Measurements from ENCODE around the gene PKNOX2.

PKNOX2 gene

DNA sequence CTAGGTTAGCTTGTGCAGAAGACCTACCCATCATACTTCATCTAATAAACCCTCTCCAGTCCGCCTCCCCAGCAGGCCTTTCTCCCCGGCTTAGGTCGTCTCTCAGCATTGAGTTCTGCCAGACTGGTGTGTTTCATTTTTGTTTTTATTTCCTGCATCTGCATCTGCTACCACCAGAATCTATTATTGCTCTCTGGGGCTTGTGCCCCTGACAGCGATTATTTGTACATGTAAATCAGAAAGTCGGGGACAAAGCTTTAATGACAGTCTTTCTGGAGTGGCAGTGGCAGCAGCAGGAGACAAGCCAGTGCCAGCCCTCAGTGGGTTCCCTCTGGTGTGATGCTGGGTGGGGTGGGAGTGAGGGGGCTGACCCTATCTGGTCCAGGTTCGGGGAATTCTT lies 127.5 kb downstream of the PKNOX2 start:
- DNase-seq = no peak

- no peak for DNase-seq
Measured at GRCh38 chr11:125293596-125293995, 129.0 kb downstream of the PKNOX2 start.

DNA sequence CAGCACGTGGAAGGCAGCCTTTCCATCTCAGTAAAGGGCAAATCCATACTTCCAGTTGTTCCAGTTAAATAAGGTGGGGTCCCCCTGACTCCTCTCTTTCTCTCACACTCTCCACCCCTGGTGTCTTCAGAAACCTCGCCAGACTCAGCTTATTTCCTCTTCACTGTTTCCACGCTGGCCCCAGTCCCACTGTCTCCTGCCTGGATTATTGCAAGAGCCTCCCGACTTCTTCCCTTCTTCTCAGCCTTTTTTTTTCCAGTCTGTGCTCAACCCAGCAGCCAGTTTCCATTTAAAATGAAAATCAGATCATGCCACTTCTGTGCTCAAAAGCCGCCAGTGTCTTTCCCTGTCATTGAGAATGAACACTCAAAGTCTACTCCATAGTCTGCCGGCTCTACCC lies 131.4 kb downstream of the PKNOX2 start:
- DNase-seq = no peak

DNA sequence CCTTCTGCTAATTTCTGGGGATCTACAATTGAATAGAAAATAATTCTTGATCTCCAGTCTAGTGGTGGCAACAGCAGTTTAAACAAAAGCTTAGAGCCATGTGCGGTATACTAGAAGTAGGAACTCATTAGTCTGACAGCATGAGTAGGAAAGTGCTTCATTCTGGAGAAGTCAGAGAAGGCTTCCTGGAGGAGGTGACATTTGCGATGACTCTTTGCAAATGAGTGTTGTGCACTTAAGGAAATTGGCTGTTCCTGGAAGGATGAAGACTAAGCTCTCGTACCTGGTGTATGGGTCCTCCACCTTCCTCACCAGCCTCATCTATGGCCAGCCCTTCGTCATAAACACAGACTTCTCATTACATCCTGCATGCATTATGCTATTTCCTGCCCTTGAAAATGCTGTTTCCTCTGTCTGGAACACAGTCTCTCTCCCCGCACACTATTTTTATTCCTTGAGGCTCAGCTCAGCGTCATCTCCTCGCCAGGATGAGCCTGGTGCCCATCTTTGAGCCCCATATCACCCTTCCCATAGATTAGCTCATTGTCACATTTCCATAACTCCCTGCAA lies 132.9 kb downstream of the PKNOX2 start:
- DNase-seq = no peak

DNA sequence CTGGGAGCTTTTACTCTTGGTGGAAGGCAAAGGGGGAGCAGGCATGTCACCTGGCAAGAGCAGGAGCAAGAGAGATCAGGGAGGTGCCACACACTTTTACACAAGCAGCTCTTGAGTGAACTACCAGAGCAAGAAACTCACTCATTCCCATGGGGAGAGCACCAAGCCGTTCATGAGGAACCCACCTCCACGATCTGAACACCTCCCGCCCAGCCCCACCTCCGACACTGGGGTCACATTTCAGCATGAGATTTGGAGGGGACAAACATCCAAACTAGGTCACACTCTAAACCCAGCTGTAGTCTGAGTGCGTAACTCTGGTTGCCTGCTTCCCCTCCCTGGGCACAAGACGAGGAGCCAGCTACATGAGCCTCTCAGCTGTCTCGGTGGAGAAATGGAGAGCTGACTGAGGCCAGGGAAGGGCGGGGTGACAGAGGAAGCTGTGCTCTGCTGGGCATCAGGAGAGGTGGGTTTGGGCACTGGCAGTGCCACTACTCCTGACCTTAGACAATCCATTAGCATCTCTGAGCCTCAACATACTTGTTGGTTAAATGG lies 134.6 kb downstream of the PKNOX2 start:
- DNase-seq = no peak

- DNase-seq = no peak
Measured at GRCh38 chr11:125299821-125300220, 135.3 kb downstream of the PKNOX2 start.

DNA sequence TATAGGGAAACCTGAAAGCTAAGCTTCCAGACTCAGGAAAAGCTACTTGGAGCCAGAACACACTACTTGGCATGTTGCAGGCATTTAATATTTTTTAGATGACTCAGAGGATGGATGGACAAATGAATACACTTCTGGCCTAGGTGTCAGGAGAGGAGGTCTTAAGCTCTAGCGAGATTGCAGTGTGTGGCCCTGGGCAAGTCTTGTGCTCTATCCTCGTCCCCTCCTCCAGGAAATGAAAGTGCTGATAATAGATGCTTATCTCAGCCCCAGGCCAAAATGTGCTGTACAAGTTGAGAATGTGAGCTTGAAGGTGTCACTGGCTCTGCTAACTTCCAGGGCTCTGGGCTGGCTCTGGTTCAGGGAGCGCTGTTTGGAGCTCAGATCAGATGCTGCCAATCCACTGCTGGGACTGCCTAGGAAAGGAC lies 136.3 kb downstream of the PKNOX2 start:
- DNase-seq = no peak

DNA sequence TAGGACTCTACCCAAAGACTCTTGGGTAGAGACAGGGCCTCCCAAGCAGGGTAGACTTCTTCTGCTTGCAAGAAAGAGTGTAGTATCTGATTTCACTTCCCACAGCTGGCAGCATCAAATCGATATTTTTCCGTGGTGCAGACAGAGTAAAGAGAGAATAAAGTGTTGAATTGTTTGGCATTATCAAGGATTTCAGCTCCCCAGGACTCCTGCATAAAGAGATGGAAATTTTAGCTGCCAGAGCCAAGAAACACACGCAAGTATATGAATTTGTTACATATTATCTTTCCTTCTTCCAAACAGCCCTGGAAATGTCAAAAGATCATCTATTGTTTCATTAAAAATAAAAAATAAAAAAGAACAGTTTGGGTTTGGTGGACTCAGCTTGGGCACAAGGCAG lies 136.8 kb downstream of the PKNOX2 start:
- no peak for DNase-seq

GRCh38 chr11:125303186-125303585 lies 138.6 kb downstream of the PKNOX2 start:
- no peak for DNase-seq

DNA sequence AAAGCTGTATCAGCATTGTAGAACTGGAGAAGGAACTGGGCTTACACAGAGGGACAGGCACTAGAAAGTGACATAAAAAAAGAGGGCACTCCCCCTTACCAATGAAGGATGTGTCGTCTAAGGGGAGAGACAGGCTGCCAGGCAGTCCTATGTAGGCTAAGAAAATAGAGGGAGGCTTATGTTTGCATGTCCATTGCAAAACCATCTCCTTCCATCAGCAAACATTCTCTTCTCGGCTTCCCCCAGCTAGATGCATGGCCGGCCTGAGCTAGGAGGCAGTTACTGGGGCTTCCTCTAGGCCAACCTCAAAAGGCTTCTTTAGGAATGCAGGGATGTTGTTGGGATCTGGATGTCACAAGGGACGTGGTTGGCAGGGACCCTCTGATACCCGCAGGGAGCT lies 139.1 kb downstream of the PKNOX2 start:
- DNase-seq = no peak

DNA sequence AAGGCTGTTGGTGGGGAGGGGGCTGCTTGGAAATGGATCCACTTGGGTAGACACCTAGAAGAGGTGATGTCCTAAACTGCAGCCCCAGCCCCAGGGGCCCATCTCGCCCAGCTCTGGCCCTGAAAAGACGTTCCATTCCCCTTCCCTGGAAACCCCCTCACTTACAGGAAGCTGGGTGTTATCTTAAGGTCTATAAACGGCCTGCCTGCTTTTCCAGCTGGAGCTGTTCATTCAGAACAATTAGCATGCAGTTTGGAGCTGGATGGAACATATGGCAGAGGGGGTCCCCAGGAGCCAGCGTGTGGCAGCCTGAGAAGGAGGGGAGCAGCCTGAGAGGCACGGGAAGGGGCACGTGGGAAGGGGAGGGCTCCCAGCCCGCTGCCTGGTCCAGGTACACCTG lies 139.6 kb downstream of the PKNOX2 start:
- DNase-seq = no peak

DNA sequence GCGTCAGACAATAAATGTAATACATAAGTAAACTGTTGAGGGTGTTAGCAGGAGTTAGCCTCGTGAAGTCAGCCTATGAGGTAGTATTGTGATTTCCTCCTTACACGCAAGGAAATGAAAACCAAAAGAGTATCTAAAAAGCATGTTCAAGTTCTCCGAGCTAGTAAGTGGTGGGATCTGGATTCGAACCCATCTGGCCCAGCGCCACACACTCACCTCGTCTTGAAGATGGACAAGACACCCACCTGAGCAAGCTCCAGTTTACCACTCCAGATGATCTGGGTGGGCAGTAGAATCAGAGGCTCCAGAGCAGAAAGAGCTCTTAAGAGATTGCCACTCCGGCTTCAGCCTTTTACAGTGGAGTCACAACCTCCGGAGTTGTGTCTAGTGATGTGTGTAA lies 140.3 kb downstream of the PKNOX2 start:
- DNase-seq = no peak

DNA sequence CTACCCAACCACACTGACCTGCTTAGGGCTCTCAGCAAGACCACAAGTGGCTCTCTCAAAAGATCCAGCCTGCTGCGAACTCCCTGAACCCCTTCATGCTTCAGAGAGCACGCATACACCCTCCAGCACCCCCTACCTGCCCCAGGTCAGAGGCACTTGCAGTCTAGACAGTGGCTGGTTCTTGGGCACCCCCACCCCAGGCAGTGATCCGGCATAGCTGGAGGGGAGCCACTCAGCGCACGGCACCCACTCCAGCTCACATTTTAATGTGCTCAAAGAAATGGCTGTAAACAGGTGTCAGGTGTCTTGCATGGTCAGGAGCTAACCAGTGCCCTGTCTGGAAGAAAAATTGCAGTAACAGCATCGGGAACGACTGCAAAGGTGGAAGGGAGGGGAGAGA lies 140.8 kb downstream of the PKNOX2 start:
- no peak for DNase-seq

- no peak for DNase-seq
Measured at GRCh38 chr11:125306476-125306875, 141.9 kb downstream of the PKNOX2 start.

- DNase-seq = no peak
Measured at GRCh38 chr11:125308246-125308645, 143.7 kb downstream of the PKNOX2 start.

GRCh38 chr11:125312391-125312790 lies 147.8 kb downstream of the PKNOX2 start:
- no peak for DNase-seq

DNA sequence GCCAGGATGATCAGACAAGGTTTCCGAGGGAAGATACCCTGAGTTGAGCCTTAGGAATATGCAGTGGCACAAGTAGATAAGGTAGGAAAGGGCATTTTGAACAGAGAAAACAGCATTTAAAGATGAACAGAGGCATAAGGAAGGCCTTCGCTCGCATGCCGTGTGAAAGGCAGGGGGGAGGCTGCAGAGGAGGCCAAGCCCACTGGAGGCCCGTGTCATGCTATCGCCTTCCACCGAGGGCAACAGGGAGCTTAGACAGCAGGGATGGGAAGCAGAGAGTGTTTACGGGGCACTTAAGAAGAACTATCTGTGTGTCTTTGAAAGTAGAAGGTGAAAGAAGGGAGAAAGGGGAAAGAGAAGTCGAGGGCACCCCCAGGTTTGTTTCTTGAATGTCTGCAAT lies 148.3 kb downstream of the PKNOX2 start:
- no peak for DNase-seq

- DNase-seq = no peak
Measured at GRCh38 chr11:125313271-125314219, 149.0 kb downstream of the PKNOX2 start.

GRCh38 chr11:125314276-125315078 lies 149.9 kb downstream of the PKNOX2 start:
- DNase-seq = no peak

DNA sequence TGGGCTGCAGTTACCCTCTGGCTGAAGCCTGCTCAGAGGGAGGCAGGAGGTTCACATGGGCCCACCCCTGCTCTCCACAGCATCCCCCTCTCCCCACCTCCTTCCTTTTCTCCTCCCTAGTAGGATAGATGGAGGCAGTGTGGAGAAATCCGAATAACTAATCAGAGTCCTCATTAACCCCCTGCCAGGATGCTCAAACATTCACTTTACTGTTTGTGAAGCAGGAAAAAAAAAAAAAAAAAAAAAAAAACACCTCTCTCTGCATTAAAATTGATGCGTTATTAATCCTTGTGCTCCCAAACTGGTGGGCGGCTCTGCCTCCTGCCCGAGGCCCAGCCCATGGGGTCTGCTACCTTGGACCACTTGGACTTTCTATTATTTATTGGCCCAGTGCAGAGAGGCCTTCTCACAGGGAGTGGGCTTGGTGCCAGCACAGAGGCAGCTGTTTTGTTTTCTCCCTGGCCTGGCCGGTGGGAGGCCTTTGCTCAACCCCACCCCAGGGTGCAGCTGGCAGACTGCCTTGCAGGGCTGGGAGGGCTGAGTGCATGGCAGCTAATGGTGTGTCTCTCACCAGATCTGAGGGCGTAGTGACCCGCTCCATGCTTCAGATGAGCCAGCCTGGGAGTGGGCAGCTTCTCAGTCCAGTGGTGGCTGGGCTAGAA lies 150.7 kb downstream of the PKNOX2 start:
- DNase-seq = no peak

- DNase-seq = no peak
Measured at GRCh38 chr11:125317416-125317815, 152.9 kb downstream of the PKNOX2 start.

DNA sequence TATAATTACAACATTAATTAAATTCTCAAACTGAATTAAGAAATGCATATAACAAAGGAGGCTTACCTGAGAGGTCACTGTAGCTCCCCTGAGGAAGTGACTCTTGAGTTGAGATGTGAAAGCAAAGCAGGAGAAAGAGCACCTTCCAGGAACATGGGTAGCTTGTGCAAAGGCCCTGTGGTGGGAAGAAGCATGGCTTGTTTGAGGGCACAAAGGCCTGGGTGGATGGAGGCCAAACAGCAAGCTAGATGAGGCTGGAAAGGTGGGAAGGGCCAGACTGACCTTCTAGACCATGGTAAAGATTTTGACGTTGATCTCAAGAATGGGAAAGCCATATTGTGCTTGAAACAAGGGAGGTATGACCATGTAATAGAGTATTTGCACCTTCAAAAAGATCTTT lies 155.1 kb downstream of the PKNOX2 start:
- no peak for DNase-seq
